PC-3 (cell line): ENCODE data around the gene ADRA2B. TPM values are rescaled to one million over a fixed set of nuclear protein-coding genes. Genes with fewer than 3 reads are reported as not detected.

ENCODE experiments used
- ATAC-seq: fragments of 200-7000 bp; cut with Tn5 transposase; 2 replicates; pipeline ENCODE4 v1.9.1; 2020; ENCODE audit warnings: mild to moderate bottlenecking, moderate library complexity
- BruUV-seq: library from RNA; stranded (reverse); fragments of 400-500 nt; replicated peaks from 2 replicates; lab custom pipeline; 2021; lab: Mats Ljungman, UMichigan
- CTCF ChIA-PET: fragments of 300-600 bp; sonication (Branson Sonifier 250); formaldehyde crosslinking; loops from one replicate; lab custom pipeline; 2022; ENCODE audit warnings: antibody characterized with exemption; lab: Charles Lee
- POLR2A ChIA-PET: fragments of 300-600 bp; sonication (Branson Sonifier 250); formaldehyde crosslinking; loops from one replicate; lab custom pipeline; 2022; ENCODE audit warnings: antibody characterized with exemption; ENCODE audit not compliant: unreplicated experiment; lab: Charles Lee
- DNase-seq: peaks from one replicate; pipeline ENCODE4 v3.0.0-alpha.2; 2015
- H2AFZ ChIP-seq: fragments of 300-600 bp; sonication (generic); 2 replicates; pipeline ENCODE4 v1.6.0; 2016; ENCODE audit warnings: antibody characterized with exemption, low read length
- H3F3A ChIP-seq: fragments of 300-600 bp; sonication (generic); one replicate; pipeline ENCODE4 v1.6.0; 2017; ENCODE audit warnings: antibody characterized with exemption, low read length, control low read depth, mild to moderate bottlenecking; ENCODE audit not compliant: unreplicated experiment
- H3K27ac ChIP-seq: fragments of 300-600 bp; sonication (generic); 2 replicates; pipeline ENCODE4 v1.5.1; 2016; ENCODE audit warnings: mild to moderate bottlenecking, low read length
- H3K27me3 ChIP-seq: fragments of 300-600 bp; sonication (generic); 2 replicates; pipeline ENCODE4 v1.6.1; 2016; ENCODE audit warnings: low read length, mixed read lengths
- H3K36me3 ChIP-seq: fragments of 300-600 bp; sonication (generic); 2 replicates; pipeline ENCODE4 v1.6.1; 2016; ENCODE audit warnings: low read depth, mixed run types, low read length, mixed read lengths
- H3K4me1 ChIP-seq: fragments of 300-600 bp; sonication (generic); 2 replicates; pipeline ENCODE4 v1.5.1; 2016; ENCODE audit warnings: low read length; ENCODE audit not compliant: insufficient read depth
- H3K4me2 ChIP-seq: fragments of 300-600 bp; sonication (generic); 2 replicates; pipeline ENCODE4 v1.6.0; 2016; ENCODE audit warnings: low read length
- H3K4me3 ChIP-seq: fragments of 300-600 bp; sonication (generic); 2 replicates; pipeline ENCODE4 v1.5.1; 2016; ENCODE audit warnings: mild to moderate bottlenecking, low read length, mixed read lengths
- H3K79me2 ChIP-seq: fragments of 300-600 bp; sonication (generic); 2 replicates; pipeline ENCODE4 v1.6.1; 2017; ENCODE audit warnings: low read length, mixed read lengths
- H3K9ac ChIP-seq: fragments of 300-600 bp; sonication (generic); 2 replicates; pipeline ENCODE4 v1.6.0; 2016; ENCODE audit warnings: mild to moderate bottlenecking, low read length
- H3K9me2 ChIP-seq: fragments of 300-600 bp; sonication (generic); replicated peaks from 2 replicates; pipeline ENCODE4 v1.6.1; 2016; ENCODE audit warnings: mixed run types, low read length, mixed read lengths
- H3K9me3 ChIP-seq: fragments of 300-600 bp; sonication (generic); 2 replicates; pipeline ENCODE4 v1.6.1; 2016; ENCODE audit warnings: low read length, mixed read lengths
- H4K20me1 ChIP-seq: fragments of 300-600 bp; sonication (generic); 2 replicates; pipeline ENCODE4 v1.6.1; 2016; ENCODE audit warnings: low read length, mixed read lengths
- CTCF ChIP-seq: fragments of 300-600 bp; sonication (generic); conservative IDR thresholded peaks from 2 replicates; pipeline ENCODE4 v1.5.1; 2017; ENCODE audit warnings: antibody characterized with exemption, low read depth, mild to moderate bottlenecking, low read length
- EZH2 ChIP-seq: fragments of 300-600 bp; sonication (generic); IDR thresholded peaks from one replicate; pipeline ENCODE4 v1.6.1; 2017; ENCODE audit warnings: antibody characterized with exemption, mild to moderate bottlenecking, low read length; ENCODE audit not compliant: unreplicated experiment
- EZH2phosphoT487 ChIP-seq: fragments of 300-600 bp; sonication (generic); IDR thresholded peaks from 2 replicates; pipeline ENCODE4 v1.6.1; 2018; ENCODE audit warnings: mild to moderate bottlenecking, antibody characterized with exemption, low read length, borderline replicate concordance
- intact Hi-C: fragments of 100-400 bp; cut with micrococcal nuclease; formaldehyde crosslinking; loops from 2 replicates; pipeline ENCODE4 v1.9.0; 2023
- total RNA-seq: library from RNA; depleted of rRNA; stranded (reverse); fragments of >200 nt; gene quantifications from 2 replicates; pipeline ENCODE4 v1.2.3, GENCODE V29; 2014

The ADRA2B gene
- total RNA-seq, 1 experiment from 2014 or later = not detected

GRCh38 chr2:96129528-96130120 is 13.3 kb upstream of the ADRA2B start:
- Histone ChIP-seq H3K4me3 (no peak overlapping the region), H3K36me3 (no peaks in the 10 kb centered on the region), H3K4me2 (no peak overlapping the region), H3K9me2 (no peaks in the 10 kb centered on the region), H3F3A (no peaks in the 10 kb centered on the region), H3K79me2 (no peaks in the 10 kb centered on the region), H3K9me3 (no peaks in the 10 kb centered on the region), H3K4me1 (peaks cover 3% of the 10 kb centered on the region; the same call in 1 of the 2 replicates), H4K20me1 (no peaks in the 10 kb centered on the region), H3K27ac (no peak overlapping the region), H3K9ac (no peak overlapping the region), H2AFZ (no peak overlapping the region), H3K27me3 (no peaks in the 10 kb centered on the region)
- DNase-seq (no peak), ATAC-seq (no peak)
- TF ChIP-seq EZH2 = no peak
- no peak for TF ChIP-seq EZH2phosphoT487
- no peak for TF ChIP-seq CTCF
- POLR2A ChIA-PET = no interaction called here
- CTCF ChIA-PET = interaction anchor here (1.6 kb wide), 1 partner anchor 45 kb away, joined by 4 read pairs; no protein-coding TSS in a partner anchor
- BruUV-seq = no TSS peak
- intact Hi-C loops = no loop called here

- no peaks in the 10 kb centered on the region for H3K36me3 ChIP-seq
- H3K9me2 ChIP-seq = no peaks in the 10 kb centered on the region
- no peak overlapping the region for H3K4me3 ChIP-seq
- no peaks in the 10 kb centered on the region for H3F3A ChIP-seq
- H3K27ac ChIP-seq = no peak overlapping the region
- H3K27me3 ChIP-seq = no peaks in the 10 kb centered on the region
- no peak overlapping the region for H3K9ac ChIP-seq
- POLR2A ChIA-PET = no interaction called here
- no TSS peak for BruUV-seq
- no peak for DNase-seq
- CTCF ChIA-PET = no interaction called here
- no peaks in the 10 kb centered on the region for H4K20me1 ChIP-seq
- no peak overlapping the region for H2AFZ ChIP-seq
- no peaks in the 10 kb centered on the region for H3K79me2 ChIP-seq
- no peak for ATAC-seq
- TF ChIP-seq EZH2phosphoT487 (no peak), EZH2 (no peak), CTCF (no peak)
- no peaks in the 10 kb centered on the region for H3K9me3 ChIP-seq
- peaks cover 3% of the 10 kb centered on the region; the same call in 1 of the 2 replicates for H3K4me1 ChIP-seq
- intact Hi-C loops = no loop called here
- H3K4me2 ChIP-seq = no peak overlapping the region
These were observed 12.1 kb upstream of the ADRA2B start for GRCh38 chr2:96128456-96128855.

- no peaks in the 10 kb centered on the region for H3K9me3 ChIP-seq
- no peak overlapping the region for H3K4me3 ChIP-seq
- H3K9ac ChIP-seq = no peak overlapping the region
- no peaks in the 10 kb centered on the region for H3K4me1 ChIP-seq
- no peaks in the 10 kb centered on the region for H3K9me2 ChIP-seq
- no peak for ATAC-seq
- H2AFZ ChIP-seq = no peak overlapping the region
- no peak overlapping the region for H3K27ac ChIP-seq
- ChIA-PET POLR2A (no interaction called here), CTCF (no interaction called here)
- no peaks in the 10 kb centered on the region for H3K79me2 ChIP-seq
- BruUV-seq = no TSS peak
- H4K20me1 ChIP-seq = no peaks in the 10 kb centered on the region
- H3K36me3 ChIP-seq = no peaks in the 10 kb centered on the region
- H3K4me2 ChIP-seq = no peak overlapping the region
- no peak for DNase-seq
- no peaks in the 10 kb centered on the region for H3F3A ChIP-seq
- intact Hi-C loops = no loop called here
- peaks cover 23% of the 10 kb centered on the region for H3K27me3 ChIP-seq
- TF ChIP-seq EZH2phosphoT487 (no peak), CTCF (no peak), EZH2 (no peak)
These were observed 8.3 kb upstream of the ADRA2B start for GRCh38 chr2:96124406-96125265.
